HG03521 (cell line): ENCODE results near the gene FGF14.

Source experiments
- ATAC-seq: cut with Tn5 transposase; IDR thresholded peaks from one replicate; pipeline ENCODE4 v1.9.1; 2021; ENCODE audit warnings: mild to moderate bottlenecking, moderate library complexity; ENCODE audit not compliant: unreplicated experiment

Gene FGF14

GRCh38 chr13:102260256-102260655, 141.6 kb downstream of the FGF14 start:
- ATAC-seq, result no peak

- no peak for ATAC-seq
These were observed 146.4 kb downstream of the FGF14 start for GRCh38 chr13:102255409-102255808.

GRCh38 chr13:102251817-102252216, 150.0 kb downstream of the FGF14 start:
- no peak for ATAC-seq

GRCh38 chr13:102250448-102250847, 151.4 kb downstream of the FGF14 start:
- ATAC-seq, result no peak

GRCh38 chr13:102244607-102245227, 157.1 kb downstream of the FGF14 start:
- no peak for ATAC-seq

GRCh38 chr13:102240110-102240509, 161.7 kb downstream of the FGF14 start:
- no peak for ATAC-seq

GRCh38 chr13:102237230-102237629, 164.6 kb downstream of the FGF14 start:
- ATAC-seq, result no peak

GRCh38 chr13:102236830-102237229, 165.0 kb downstream of the FGF14 start:
- no peak for ATAC-seq

GRCh38 chr13:102236341-102236740, 165.5 kb downstream of the FGF14 start:
- ATAC-seq, result no peak

GRCh38 chr13:102235689-102236088, 166.2 kb downstream of the FGF14 start:
- no peak for ATAC-seq

GRCh38 chr13:102234618-102235017, 167.2 kb downstream of the FGF14 start:
- ATAC-seq, result no peak

GRCh38 chr13:102233566-102234208, 168.2 kb downstream of the FGF14 start:
- ATAC-seq, result no peak

- ATAC-seq, result no peak
These were observed 170.4 kb downstream of the FGF14 start for GRCh38 chr13:102231479-102231878.

- ATAC-seq, result no peak
These were observed 174.1 kb downstream of the FGF14 start for GRCh38 chr13:102227741-102228140.

GRCh38 chr13:102226591-102226990, 175.3 kb downstream of the FGF14 start:
- ATAC-seq, result no peak

- ATAC-seq, result no peak
These were observed 176.0 kb downstream of the FGF14 start for GRCh38 chr13:102225892-102226291.

GRCh38 chr13:102220681-102221228, 181.1 kb downstream of the FGF14 start:
- no peak for ATAC-seq

- no peak for ATAC-seq
These were observed 186.9 kb downstream of the FGF14 start for GRCh38 chr13:102214956-102215355.

- no peak for ATAC-seq
These were observed 189.1 kb downstream of the FGF14 start for GRCh38 chr13:102212729-102213128.

GRCh38 chr13:102208347-102208746, 193.5 kb downstream of the FGF14 start:
- ATAC-seq, result no peak

GRCh38 chr13:102207680-102208342, 194.0 kb downstream of the FGF14 start:
- ATAC-seq, result no peak

GRCh38 chr13:102203718-102204117, 198.1 kb downstream of the FGF14 start:
- ATAC-seq, result no peak
